KOPT-K1 (cell line): ENCODE results near the gene FBXO34.

ENCODE experiments used
- H3K27ac ChIP-seq: fragments of 200-600 bp; sonication (generic); 2 replicates; pipeline ENCODE4 v1.5.1; 2016; ENCODE audit warnings: antibody characterized with exemption, mild to moderate bottlenecking, low read depth, low read length; ENCODE audit not compliant: poor library complexity, severe bottlenecking
- H3K36me3 ChIP-seq: fragments of 200-600 bp; sonication (generic); 2 replicates; pipeline ENCODE4 v1.5.1; 2017; ENCODE audit warnings: antibody characterized with exemption, mild to moderate bottlenecking, low read length, moderate library complexity; ENCODE audit not compliant: insufficient read depth
- H3K9me3 ChIP-seq: fragments of 200-600 bp; sonication (generic); 2 replicates; pipeline ENCODE4 v1.5.1; 2017; ENCODE audit warnings: antibody characterized with exemption, low read length, mild to moderate bottlenecking; ENCODE audit not compliant: insufficient read depth, poor library complexity, severe bottlenecking

The FBXO34 gene

GRCh38 chr14:55314449-55314848 is 43.2 kb downstream of the FBXO34 start:
- Histone ChIP-seq H3K9me3 (peaks cover 62% of the 10 kb centered on the region), H3K36me3 (peaks cover 45% of the 10 kb centered on the region), H3K27ac (no peak overlapping the region)

DNA sequence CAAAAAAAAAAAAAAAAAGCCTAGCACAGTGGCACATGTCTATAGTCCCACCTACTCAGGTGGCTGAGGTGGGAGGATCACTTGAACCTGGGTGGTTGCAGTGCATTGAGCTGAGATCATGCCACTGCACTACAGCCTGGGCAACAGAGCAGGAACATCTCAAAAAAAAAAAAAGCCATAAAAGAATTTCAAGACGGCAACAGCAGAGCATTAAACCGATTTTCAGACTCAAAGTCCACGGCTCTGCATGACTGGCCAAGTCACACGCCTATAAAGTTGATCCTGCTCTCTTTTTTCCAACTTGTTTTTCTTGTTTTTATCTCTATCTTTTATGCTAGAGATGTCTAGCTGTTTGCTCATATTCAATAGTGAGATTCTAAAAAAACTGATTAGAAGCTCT is 45.3 kb downstream of the FBXO34 start:
- Histone ChIP-seq H3K27ac (no peak overlapping the region), H3K9me3 (peaks cover 41% of the 10 kb centered on the region), H3K36me3 (peaks cover 38% of the 10 kb centered on the region)

DNA sequence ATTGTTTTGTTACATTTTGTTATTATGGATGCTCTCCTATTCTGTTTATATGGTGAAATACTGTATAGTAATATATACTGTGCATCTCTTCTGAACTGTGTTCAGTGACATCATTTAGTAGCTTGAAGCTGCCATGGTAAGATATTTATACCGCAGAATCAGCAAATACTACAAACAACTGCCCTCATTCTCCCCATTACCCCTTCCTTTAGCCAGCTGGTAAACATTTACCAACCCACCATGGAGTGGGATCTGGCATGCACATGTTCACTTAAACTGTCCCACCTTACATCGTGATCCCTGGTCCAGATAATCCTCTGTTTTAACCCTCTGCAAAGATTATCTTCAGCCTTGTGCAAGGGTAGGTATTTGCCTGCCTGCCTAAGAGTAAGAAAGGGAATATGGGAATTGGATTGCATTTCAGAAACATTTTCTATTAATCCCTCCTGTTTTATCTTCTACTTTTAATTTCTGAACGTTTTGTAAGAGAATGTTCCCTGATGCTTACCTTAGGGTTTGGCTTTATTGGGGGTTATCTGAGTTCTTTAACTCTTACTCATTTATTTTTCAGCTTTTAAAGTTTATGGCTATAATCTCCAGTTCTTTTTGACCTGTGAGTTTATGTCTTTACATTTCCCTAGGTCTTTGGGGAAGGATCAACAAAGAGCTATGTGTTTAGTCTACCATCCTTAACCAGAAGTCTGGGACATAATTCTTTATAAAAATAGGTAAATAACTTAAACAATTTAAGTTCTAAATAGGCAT is 46.5 kb downstream of the FBXO34 start:
- peaks cover 32% of the 10 kb centered on the region for H3K36me3 ChIP-seq
- H3K27ac ChIP-seq = no peak overlapping the region
- peaks cover 29% of the 10 kb centered on the region for H3K9me3 ChIP-seq

GRCh38 chr14:55318694-55319093 is 47.5 kb downstream of the FBXO34 start:
- Histone ChIP-seq H3K9me3 (peaks cover 20% of the 10 kb centered on the region), H3K36me3 (peaks cover 32% of the 10 kb centered on the region)

GRCh38 chr14:55323910-55324309 is 52.7 kb downstream of the FBXO34 start:
- Histone ChIP-seq H3K27ac (no peak overlapping the region), H3K9me3 (no peaks in the 10 kb centered on the region), H3K36me3 (peaks cover 6% of the 10 kb centered on the region; the same call in 1 of the 2 replicates)

More at GRCh38 chr14:55318694-55319093, 47.5 kb downstream of the FBXO34 start:
- H3K27ac ChIP-seq = no peak overlapping the region

DNA sequence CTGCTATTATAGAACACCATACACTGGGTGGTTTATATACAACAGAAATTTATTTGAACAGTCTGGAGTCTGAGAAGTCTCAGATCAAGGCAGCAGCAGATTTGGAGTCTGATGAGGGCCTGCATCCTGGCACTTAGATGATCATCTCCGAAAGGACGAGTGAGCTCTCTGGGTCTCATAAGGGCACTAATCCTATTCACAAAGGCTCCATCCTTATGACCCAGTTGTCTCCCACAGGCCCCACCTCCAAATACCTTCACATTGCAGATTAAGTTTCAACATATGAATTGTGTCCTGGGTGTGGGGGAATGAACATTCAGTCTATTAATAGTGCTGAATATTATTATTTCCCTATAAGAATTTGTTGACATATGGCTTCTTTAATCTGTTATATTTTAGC is 53.6 kb downstream of the FBXO34 start:
- H3K9me3 ChIP-seq = no peaks in the 10 kb centered on the region
- H3K36me3 ChIP-seq = peaks cover 4% of the 10 kb centered on the region; the same call in 1 of the 2 replicates
- H3K27ac ChIP-seq = no peak overlapping the region

GRCh38 chr14:55327179-55327578 is 56.0 kb downstream of the FBXO34 start:
- H3K9me3 ChIP-seq = no peaks in the 10 kb centered on the region
- H3K27ac ChIP-seq = no peak overlapping the region
- no peaks in the 10 kb centered on the region for H3K36me3 ChIP-seq

GRCh38 chr14:55328317-55328716 is 57.1 kb downstream of the FBXO34 start:
- H3K36me3 ChIP-seq = no peaks in the 10 kb centered on the region
- H3K27ac ChIP-seq = no peak overlapping the region

GRCh38 chr14:55329999-55330710 is 58.9 kb downstream of the FBXO34 start:
- Histone ChIP-seq H3K36me3 (no peaks in the 10 kb centered on the region), H3K27ac (no peak overlapping the region), H3K9me3 (no peaks in the 10 kb centered on the region)

More at GRCh38 chr14:55328317-55328716, 57.1 kb downstream of the FBXO34 start:
- H3K9me3 ChIP-seq = no peaks in the 10 kb centered on the region

DNA sequence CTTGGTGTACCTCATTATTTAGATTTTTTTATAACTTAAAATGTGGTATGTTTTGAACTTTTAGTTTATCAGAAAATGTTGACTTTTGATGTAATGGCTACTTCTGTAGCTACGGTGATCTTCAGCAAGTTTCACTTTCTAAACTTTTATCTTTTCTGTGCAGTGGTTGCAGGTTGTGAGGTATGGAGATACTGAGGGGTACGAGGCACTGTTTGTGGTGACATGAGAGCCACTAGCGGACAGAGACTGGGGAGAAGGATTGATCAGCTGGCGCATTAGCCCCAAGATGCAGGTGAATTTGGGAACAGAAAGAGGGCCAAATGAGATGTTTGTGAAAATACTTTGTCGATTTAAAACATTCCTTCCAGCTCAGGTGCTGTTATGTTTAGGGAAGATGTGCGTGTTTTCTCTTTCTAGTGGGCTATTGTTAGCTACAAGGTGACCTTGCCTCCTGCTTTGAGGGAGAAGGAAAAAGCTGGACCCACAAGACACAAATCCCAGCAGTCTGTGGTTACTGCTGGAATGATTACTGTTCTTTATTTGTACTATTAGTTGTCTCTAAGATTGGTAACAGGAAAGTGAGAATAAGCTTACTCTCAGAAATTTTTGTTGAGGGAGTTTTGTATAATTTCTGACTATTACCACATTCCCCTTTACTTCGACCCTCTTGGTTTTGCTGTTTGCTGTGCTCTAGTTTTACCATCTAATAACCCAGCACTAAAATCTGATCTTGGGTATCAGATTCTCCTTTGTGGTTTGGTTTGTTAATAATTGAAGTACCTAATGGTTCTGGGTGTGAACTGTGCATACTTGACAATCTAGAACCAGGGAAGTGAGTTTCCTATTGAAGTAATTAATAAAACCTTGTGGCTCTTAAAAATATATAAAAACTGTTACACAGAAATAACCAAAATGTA is 61.7 kb downstream of the FBXO34 start:
- H3K9me3 ChIP-seq = no peaks in the 10 kb centered on the region
- H3K27ac ChIP-seq = peak overlapping the region; percentile 51
- H3K36me3 ChIP-seq = no peaks in the 10 kb centered on the region

DNA sequence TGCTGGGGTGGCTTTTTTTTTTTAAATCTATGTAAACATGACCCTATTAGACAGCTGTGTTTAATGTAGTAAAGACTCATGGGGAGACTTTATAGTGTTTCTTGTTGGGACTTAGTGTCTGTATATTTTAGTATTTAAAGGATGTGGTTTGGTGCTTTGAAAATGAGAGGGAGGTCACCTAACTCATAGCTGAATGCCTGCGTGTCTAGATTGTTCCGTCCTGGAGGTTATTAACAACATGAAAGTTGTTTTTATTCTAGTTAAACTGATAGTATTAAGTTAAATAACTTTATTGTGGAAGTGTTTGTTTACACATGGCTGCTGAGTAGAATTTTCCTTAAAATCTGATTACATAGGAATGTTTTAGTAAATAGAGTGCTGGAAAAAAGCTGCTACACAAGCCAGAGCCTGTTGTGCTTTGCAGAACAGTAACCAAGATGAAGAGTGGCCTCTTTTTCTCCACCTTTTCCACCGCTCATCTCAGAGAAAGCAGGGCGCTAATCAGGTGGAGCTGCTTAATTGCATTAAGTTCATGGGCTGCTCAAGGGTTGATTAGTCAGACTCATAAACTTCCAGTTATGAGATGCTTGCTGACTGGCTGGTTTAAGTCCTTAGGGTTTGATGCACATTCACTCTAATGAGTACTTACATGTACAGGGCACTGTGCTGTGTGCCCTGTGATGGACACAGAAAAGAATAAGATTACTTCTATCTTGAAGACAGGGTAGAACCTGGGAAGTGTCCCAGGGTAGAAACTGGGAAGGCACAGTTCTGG is 62.7 kb downstream of the FBXO34 start:
- no peak overlapping the region for H3K27ac ChIP-seq

DNA sequence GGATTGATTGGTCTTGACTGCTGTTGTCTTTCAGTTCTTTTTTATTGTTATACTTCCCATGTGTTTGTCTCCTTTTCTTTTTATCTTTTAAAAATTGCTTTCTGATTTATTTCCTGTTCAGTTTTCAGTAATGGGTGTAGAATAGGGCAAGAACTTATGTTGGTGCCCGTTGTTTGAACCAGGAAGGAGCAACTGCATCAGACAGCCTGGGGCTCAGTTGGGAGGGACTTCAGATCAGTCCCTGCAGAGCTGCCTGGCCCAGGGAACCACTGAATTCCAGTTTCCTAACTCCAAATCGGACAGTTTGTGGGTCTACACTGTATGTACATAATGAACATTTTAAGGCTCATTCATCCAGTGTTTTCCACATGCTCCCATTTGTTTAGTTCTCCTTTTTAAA is 64.9 kb downstream of the FBXO34 start:
- Histone ChIP-seq H3K9me3 (no peaks in the 10 kb centered on the region), H3K27ac (no peak overlapping the region)

More for the DNA sequence above, 62.7 kb downstream of the FBXO34 start:
- Histone ChIP-seq H3K9me3 (no peaks in the 10 kb centered on the region), H3K36me3 (no peaks in the 10 kb centered on the region)

DNA sequence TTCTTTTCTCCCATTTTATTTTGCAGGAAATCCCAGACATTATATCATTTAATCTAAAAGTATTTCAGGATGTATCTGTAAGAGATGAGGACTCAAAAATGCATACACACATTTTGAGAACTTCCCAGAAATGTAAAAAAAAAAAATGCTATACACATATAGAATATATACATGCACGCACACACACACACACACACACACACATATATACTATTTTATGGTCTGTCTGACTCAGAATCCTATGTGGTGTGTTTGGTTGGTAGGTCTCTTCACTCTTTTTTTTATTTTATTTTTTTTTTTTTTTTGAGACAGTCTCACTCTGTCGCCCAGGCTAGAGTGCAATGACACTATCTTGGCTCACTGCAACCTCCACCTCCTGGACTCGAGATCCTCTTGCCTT is 65.5 kb downstream of the FBXO34 start:
- Histone ChIP-seq H3K36me3 (no peaks in the 10 kb centered on the region), H3K27ac (no peak overlapping the region), H3K9me3 (no peaks in the 10 kb centered on the region)

More for the DNA sequence above, 64.9 kb downstream of the FBXO34 start:
- no peaks in the 10 kb centered on the region for H3K36me3 ChIP-seq

DNA sequence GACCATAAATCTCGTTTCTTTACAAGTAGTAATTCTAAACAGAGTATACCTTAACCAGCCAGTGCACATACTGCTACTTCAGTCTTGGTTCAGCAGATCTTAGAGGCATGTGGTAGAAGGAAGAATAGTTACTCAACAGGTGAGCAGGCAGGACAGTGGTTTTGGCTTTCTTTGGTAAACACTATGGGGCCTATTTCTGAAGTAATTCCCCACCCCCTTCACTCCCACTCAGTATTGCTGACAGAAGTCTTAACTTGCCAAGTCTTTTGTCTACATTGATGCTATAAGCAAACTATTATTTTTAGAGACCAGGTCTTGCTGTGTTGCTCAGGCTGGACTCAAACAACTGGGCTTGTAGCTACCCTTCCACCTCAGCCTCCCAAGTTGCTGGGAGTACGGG is 68.5 kb downstream of the FBXO34 start:
- H3K27ac ChIP-seq = no peak overlapping the region
- no peaks in the 10 kb centered on the region for H3K9me3 ChIP-seq
- no peaks in the 10 kb centered on the region for H3K36me3 ChIP-seq
